Sigmoid colon (tissue), 4 donors: Measurements from ENCODE around the gene CCDC7.

Experiments used
- CTCF ChIP-seq, 4 experiments: fragments of 450-650 bp in 3 of 4; fragments of 200-600 bp in 1 of 4; IDR thresholded peaks; one replicate each; pipeline ENCODE4 v1.5.1; 2016 to 2019; ENCODE audit warnings: antibody characterized with exemption in 4 of 4, mild to moderate bottlenecking in 3 of 4, moderate library complexity in 2 of 4
- EP300 ChIP-seq, 4 donors: sonication (generic); formaldehyde crosslinking; IDR thresholded peaks; one replicate each; pipeline ENCODE4 v1.6.1; 2017; ENCODE audit warnings: antibody characterized with exemption in 4 of 4
- POLR2A ChIP-seq, 2 donors: fragments of 450-650 bp; IDR thresholded peaks; one replicate each; pipeline ENCODE4 v1.6.1; 2016; ENCODE audit warnings: antibody characterized with exemption in 2 of 2, mild to moderate bottlenecking in 2 of 2, moderate library complexity in 2 of 2
- POLR2AphosphoS5 ChIP-seq, 4 donors: sonication (generic); formaldehyde crosslinking; IDR thresholded peaks; one replicate each; pipeline ENCODE4 v1.6.1; 2017; ENCODE audit warnings: antibody characterized with exemption in 4 of 4

- TF ChIP-seq POLR2AphosphoS5 (IDR thresholded peaks at IDR 0.05) = no peak
- TF ChIP-seq CTCF (IDR thresholded peaks at IDR 0.05) = no peak
- TF ChIP-seq POLR2A (IDR thresholded peaks at IDR 0.05) = no peak
- TF ChIP-seq EP300 (IDR thresholded peaks at IDR 0.05) = no peak
These were observed 246.2 kb downstream of the CCDC7 start for GRCh38 chr10:32692174-32692573.
